ES-I3 (cell line): Measurements from ENCODE around the gene BCAS3.

Experiments used
- H3K36me3 ChIP-seq: 2 replicates; pipeline ENCODE4 v1.6.1; 2013; ENCODE audit warnings: mild to moderate bottlenecking, low read length, control low read depth, moderate library complexity; ENCODE audit not compliant: insufficient read depth
- H3K4me1 ChIP-seq: 2 replicates; pipeline ENCODE4 v1.6.1; 2013; ENCODE audit warnings: mild to moderate bottlenecking, control low read depth, low read length; ENCODE audit not compliant: insufficient read depth
- H3K9ac ChIP-seq: 2 replicates; pipeline ENCODE4 v1.6.1; 2013; ENCODE audit warnings: low read depth, mild to moderate bottlenecking, low read length, moderate library complexity
- H3K9me3 ChIP-seq: 2 replicates; pipeline ENCODE4 v1.6.1; 2013; ENCODE audit warnings: mild to moderate bottlenecking, low read length, moderate library complexity; ENCODE audit not compliant: control insufficient read depth, insufficient read depth

The BCAS3 gene

DNA sequence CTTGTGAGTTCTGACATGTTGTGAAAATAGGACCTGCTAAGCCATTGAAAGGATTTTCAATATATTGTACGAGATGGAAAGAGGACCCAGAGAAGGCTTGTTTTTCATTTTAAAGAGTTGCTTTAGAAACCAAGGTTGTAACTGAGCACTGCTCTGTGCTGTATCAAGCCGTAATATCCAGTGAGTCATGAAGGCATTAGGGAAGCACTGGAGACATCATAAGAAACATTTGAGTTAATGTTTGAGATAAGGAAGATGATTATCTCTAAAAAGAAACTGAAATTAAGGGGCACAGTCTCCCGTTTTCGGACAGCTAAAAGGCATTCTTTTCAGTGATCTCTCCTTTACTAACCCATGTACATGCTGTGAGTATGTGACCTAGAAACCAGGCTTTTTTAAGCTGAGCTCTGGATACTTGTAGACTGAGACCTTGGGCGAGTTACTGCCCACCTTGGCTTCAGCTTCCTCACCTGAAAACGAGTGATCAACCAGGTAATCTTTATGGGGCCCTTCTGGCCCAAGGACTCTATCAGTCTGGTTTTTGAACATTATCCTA lies 572.8 kb downstream of the BCAS3 start:
- Histone ChIP-seq H3K4me1 (peaks cover 20% of the 10 kb centered on the region), H3K9me3 (no peaks in the 10 kb centered on the region), H3K9ac (no peak overlapping the region), H3K36me3 (no peaks in the 10 kb centered on the region)

DNA sequence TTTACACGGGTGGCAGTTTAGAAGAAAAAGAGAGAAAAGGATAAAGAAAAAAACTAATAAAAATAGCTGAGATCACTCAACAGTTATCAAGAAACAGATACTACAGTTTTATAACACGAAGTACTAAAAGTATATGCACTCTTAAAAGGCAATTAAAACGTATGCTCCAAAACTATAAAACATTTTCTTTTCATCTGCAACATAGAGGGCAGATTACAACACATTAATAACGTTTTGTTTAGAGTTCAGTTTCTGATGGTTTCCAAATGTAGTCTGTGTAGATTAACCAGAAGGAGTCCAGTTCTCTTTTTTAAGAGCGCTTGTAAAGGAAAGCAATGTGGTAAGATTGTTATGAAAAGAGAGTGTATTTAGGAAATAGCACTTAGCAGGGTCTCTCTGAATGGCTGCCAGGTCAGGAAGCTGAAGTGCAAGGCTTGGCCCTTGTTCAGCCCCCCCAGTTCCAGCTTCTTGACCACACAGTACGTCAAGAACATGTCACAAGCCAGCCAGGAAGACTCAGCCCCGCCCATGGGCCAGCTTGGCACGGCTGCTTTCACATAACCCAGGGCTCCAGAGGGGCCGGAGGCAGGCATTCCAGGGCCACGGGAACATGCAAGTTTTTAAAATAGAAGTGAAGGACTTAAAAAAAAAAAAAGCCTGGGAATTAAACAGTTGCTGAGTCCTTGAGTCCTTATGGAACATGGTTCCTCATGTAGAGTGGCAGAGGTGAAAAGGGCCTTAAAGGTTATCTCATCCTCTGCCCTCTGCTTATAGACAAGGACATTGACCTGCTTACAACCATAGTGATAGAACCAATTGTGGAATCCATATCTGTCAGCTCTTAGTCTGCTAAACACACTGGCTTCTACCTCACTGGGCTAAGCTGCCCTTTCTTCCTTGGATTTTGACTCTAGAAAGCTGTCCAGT lies 574.6 kb downstream of the BCAS3 start:
- no peak overlapping the region for H3K9ac ChIP-seq
- H3K4me1 ChIP-seq = peaks cover 14% of the 10 kb centered on the region
- no peaks in the 10 kb centered on the region for H3K36me3 ChIP-seq
- H3K9me3 ChIP-seq = no peaks in the 10 kb centered on the region

DNA sequence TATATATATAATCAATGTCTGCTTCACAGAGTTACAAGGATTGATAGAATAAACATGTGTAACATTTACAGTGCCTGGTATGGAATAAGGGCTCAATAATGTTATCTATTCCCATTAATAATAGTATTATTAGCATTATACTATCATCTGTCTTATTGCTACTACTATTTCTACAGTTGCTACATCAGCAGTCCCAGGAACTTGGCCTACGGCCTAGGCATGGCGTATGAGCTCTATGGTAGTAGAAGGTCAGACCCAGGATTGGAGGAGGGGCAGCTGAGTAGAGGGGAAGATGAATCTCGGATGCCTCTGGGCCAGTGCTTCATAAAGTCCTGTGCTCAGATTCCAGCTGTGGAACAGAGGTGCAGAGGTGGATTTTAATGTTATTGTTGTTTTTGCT lies 575.7 kb downstream of the BCAS3 start:
- H3K9me3 ChIP-seq = no peaks in the 10 kb centered on the region
- H3K36me3 ChIP-seq = no peaks in the 10 kb centered on the region
- peaks cover 14% of the 10 kb centered on the region for H3K4me1 ChIP-seq
- no peak overlapping the region for H3K9ac ChIP-seq

DNA sequence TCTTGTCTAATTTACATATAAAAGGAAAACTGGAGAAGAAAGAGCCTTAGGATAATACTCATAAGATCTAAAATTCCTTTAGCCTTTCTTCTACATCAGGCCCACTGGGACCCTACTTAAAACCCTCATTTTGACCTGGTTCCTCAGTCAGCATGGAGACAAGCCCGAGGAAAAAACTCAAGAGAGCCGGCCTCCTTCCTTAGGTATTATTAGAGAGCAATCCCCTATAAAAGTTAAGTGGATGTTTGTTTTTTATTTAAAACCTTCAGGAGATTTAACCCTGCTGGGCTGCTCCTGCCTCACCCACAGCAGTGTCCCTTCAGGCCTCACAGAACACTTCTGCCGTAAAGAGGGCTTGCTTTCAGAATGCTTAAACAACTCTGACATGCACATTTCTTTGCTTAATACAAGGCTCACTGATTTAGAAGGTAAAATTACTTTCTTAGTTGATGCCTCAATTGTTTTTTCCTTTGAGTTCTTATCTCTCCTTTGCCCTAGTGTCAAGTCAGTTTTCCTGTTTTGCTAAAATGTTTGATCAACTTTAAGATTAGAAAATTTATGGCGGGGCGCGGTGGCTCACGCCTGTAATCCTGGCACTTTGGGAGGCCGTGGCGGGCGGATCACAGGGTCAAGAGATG lies 576.4 kb downstream of the BCAS3 start:
- peaks cover 14% of the 10 kb centered on the region for H3K4me1 ChIP-seq
- no peaks in the 10 kb centered on the region for H3K9me3 ChIP-seq
- H3K9ac ChIP-seq = no peak overlapping the region
- H3K36me3 ChIP-seq = no peaks in the 10 kb centered on the region

DNA sequence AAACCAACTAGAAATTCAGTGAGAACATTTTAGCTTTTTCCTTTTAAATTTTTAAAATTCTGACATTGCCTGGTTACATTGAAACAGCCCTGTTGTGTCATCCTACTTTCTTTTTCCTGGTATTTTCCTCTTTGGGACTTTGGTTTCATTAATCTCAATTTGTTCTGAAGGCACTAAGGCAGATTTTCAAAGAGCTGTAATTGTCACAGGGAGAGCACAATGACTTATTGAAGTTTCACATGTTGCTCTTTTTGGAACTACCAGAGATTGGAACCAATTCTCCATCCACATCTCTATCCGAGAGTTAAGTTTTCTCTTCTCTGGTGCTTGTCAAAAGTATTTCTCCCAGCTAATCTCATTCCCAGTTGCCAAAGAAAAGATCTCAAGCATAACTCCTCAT lies 577.3 kb downstream of the BCAS3 start:
- Histone ChIP-seq H3K9me3 (no peaks in the 10 kb centered on the region), H3K4me1 (peaks cover 14% of the 10 kb centered on the region), H3K9ac (no peak overlapping the region), H3K36me3 (no peaks in the 10 kb centered on the region)

DNA sequence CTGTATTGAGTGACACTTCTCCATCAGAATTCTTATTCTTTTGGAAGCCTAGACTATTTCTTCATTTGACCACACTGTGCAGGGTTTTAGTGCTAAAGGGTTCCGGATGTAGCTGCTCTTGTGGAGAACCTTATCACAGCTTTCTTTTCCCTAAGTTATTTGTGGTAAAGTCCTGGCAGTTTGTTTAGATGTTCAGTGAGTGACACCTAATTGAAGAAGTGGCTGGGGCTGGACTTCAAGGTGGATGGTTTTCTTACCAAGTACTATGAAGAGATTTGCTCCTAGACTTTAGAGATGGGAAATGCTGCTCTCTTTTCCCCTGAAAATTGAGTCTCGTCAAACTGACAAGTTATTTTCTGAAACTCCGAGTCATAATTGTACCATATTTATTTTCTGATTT lies 578.0 kb downstream of the BCAS3 start:
- no peaks in the 10 kb centered on the region for H3K9me3 ChIP-seq
- H3K36me3 ChIP-seq = no peaks in the 10 kb centered on the region
- no peak overlapping the region for H3K9ac ChIP-seq
- H3K4me1 ChIP-seq = peaks cover 14% of the 10 kb centered on the region

DNA sequence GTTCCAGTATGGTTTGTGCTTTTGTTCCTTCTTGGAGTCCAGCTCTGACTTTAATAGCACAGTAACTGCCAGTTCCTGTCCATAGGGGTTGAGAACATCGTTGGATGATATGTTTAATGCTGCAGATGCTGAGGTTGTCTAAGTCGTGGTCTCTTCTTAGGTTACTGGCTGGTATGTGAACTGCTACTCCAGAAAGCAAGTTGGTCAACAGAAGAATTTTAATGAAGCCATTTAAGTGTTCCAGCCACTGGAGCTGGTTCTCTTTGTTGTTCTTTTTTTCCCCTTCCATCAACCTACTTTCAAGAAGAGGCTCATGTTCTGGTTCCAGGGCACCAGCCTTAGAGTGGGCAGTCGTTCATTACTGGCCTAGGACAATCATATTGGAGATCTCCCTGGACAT lies 581.7 kb downstream of the BCAS3 start:
- no peaks in the 10 kb centered on the region for H3K36me3 ChIP-seq
- H3K4me1 ChIP-seq = no peaks in the 10 kb centered on the region
- H3K9ac ChIP-seq = no peak overlapping the region
- no peaks in the 10 kb centered on the region for H3K9me3 ChIP-seq

DNA sequence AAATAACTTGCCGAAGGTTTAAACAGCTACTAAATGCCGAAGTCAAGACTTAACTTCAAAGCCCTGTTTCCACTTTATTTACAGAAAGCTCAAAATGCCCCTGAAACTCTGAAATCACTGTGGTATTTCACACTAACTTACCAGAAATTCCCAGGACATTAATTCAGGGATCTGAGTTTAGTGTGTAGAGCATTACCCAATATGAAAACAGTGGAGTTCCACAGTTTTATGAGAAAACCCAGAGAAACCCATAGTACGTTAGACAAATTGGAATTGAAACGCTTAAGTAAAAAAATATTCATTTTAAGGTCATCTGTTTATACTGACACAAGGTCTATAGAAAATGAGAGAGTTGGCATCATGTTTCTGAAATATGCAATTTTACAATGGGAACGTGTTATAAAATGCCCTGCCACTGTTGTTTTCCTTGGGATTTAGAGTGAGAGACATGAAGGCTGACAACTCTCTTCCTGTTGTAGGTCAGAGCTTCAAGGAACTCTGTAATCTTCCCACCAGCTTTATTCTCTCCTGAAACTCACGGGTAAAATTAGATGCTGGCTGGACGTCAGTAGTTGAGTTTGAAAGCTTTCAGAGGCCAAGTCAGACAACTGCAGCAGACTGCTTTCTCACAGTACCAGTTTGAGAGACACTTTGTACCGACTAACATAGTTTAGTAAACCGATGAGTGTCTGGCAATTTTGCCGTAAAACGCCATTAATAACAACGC lies 582.6 kb downstream of the BCAS3 start:
- no peaks in the 10 kb centered on the region for H3K9me3 ChIP-seq
- no peaks in the 10 kb centered on the region for H3K36me3 ChIP-seq
- no peak overlapping the region for H3K9ac ChIP-seq
- H3K4me1 ChIP-seq = no peaks in the 10 kb centered on the region

DNA sequence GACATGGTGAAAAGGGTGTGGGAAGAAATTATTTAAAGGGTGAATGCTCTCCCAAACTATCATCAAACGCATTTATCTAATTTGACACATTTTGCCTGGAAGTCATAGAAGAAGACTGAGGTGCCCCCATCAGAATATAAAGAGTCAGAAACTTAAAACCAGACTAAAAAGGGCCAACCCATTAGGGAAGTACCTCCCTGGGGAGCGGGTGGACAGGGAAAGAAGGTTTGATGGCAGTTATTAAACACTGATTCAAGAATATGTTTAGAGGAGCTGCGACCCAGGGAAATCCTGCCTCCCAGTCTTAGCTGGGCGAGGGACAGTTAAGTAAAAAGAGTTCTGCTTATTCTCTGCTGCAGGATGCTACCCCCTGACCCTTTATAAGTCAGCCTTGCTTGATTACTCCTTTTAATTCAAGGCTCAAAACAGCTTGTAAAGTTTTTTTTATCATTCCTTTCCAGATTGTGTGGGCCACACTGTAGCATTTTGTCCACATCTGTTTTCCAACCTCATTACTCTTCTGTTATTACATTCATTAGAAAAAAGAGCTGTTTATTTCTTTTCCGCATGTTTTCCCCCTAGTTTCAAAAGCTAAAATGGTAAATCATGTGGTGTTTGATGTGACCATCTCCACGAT lies 583.5 kb downstream of the BCAS3 start:
- no peaks in the 10 kb centered on the region for H3K9me3 ChIP-seq
- H3K36me3 ChIP-seq = no peaks in the 10 kb centered on the region
- H3K9ac ChIP-seq = no peak overlapping the region
- no peaks in the 10 kb centered on the region for H3K4me1 ChIP-seq

DNA sequence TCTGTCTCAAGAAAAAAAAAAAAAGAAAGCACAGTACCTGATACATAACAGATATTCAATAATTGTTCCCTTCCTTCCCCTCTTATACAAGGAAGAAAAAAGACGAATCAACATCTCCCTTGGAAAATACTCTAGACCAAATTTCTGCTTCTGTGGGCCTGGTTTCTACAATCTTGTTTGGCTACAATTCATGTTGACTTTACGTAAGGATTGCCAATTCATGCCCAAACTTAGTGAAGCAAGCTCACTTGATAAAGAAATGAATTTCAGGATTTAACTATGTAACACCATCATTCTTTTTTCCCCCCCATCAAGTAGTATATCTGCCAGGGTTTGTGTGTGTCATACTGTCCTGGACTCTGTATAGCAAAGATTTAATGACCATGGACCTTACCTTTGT lies 587.7 kb downstream of the BCAS3 start:
- Histone ChIP-seq H3K9me3 (no peaks in the 10 kb centered on the region), H3K9ac (no peak overlapping the region), H3K36me3 (no peaks in the 10 kb centered on the region), H3K4me1 (no peaks in the 10 kb centered on the region)

DNA sequence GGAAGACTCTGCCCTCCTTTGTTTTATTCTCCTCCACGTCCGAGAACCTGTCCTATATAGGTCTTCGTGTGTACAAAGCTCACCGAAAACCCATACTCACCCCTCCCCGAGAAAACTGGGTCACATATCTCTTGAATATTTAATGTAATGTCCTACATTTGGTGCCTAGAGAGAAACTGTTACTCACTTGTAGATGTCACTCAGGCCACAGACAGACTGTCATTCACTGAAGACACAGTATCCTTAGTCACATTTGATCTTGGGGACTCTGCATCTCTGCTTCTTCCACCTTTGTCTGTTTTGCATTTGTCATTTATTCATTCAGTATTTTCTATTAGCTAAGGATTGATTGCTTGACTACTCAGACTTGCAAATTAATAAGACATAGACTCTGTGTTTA lies 590.2 kb downstream of the BCAS3 start:
- Histone ChIP-seq H3K4me1 (no peaks in the 10 kb centered on the region), H3K9ac (no peak overlapping the region), H3K9me3 (no peaks in the 10 kb centered on the region), H3K36me3 (no peaks in the 10 kb centered on the region)

DNA sequence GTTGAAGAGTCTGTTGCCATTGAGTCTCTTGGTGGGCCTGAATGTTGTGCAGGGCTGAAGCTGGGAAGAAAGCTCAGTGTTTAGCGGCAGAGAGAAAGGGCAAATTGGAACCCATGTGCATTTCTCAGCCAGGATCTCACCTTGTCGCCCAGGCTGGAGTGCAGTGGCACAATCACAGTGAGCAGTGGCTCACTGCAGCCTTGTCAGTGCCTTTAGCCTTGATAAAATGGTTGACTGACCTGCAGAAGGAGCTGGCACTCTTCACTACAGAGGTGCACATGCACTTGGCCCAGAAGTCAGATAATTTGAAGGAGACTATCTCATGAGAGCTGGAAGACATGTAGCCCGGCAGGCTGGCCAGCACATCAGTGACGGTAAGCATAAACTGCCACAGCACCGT lies 597.7 kb downstream of the BCAS3 start:
- no peaks in the 10 kb centered on the region for H3K4me1 ChIP-seq
- no peak overlapping the region for H3K9ac ChIP-seq
- no peaks in the 10 kb centered on the region for H3K36me3 ChIP-seq
- no peaks in the 10 kb centered on the region for H3K9me3 ChIP-seq

DNA sequence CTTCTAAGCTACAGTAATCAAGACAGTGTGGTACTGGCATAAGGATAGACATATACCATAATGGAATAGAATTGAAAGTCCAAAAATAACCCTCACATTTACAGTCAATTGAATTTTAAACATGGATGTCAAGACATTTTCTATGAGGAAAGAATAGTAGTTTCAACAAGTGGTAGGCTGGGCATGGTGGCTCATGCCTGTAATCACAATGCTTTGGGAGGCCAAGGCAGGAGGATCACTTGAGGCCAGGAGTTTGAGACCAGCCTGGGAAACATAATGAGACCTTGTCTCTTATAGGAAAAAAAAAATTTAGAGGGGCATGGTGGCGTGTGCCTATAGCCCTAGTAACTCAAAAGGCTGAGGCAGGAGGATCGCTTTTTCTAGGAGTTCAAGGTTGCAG lies 599.2 kb downstream of the BCAS3 start:
- Histone ChIP-seq H3K36me3 (no peaks in the 10 kb centered on the region), H3K9me3 (no peaks in the 10 kb centered on the region), H3K9ac (no peak overlapping the region), H3K4me1 (no peaks in the 10 kb centered on the region)

DNA sequence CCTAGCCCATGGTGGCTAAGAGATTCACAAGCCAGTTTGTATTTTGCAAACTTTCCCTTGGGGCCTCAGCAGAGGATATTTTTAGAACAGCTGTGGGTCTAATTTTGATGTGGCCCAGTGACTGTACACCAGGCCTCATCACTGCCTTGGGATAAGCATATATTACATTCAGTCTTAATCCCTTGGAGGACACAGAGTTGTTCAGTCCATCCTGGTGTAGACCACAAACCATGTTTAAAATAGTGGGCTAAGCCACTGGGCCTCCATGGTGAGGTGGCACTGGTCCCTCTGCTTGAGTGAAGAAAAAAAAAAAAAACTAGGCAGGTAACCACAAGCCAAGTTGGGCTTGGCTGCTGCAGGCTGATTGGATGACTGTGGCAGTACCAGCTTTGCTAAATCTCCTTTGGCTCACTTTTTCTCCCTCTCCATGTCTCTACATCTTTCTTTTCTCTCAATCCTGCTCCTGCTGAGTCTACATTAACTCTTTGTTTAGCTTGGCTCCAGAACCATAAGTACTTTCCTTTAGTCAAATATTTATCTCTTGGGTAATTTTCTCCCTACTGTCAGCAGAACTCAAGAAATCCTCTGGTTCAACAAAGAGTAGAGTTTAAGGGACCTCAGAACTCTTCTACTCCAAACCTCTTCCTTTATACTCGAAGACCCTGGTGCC lies 602.0 kb downstream of the BCAS3 start:
- 0 out of 2 replicates have a peak, but pooled peaks cover under 1% of the 10 kb centered on the region for H3K4me1 ChIP-seq
- no peak overlapping the region for H3K9ac ChIP-seq
- no peaks in the 10 kb centered on the region for H3K9me3 ChIP-seq
- no peaks in the 10 kb centered on the region for H3K36me3 ChIP-seq
